ENCODE measurements around the gene ENTPD8.
"Not testable (repeated sequence)": the region's sequence is repeated elsewhere in the genome, so short reads cannot be mapped to it uniquely, and the experiment has no call there.

ENTPD8 gene

GRCh38 chr9:137410236-137410890 lies 30.8 kb downstream of the ENTPD8 start:
- DNase-seq = not testable (repeated sequence)

DNA sequence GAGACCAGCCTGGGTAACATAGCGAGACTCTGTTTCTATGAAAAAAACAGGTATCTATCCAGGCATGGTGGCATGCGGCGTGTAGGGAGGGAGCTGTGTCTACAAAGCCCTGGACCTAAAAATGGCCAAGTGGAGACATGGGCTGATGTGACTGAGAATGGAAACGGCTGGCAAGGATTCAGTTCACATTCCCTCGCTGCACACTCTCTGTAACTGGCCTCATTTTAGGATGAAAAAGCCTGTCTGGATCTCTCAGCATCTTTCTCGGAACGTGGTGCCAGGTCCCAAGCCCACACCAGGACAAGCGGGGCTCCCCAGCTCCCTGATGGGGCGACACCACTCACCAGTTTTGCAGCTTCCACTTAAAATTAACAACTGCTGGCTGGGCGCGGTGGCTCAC lies 31.6 kb downstream of the ENTPD8 start:
- no peak for DNase-seq

DNA sequence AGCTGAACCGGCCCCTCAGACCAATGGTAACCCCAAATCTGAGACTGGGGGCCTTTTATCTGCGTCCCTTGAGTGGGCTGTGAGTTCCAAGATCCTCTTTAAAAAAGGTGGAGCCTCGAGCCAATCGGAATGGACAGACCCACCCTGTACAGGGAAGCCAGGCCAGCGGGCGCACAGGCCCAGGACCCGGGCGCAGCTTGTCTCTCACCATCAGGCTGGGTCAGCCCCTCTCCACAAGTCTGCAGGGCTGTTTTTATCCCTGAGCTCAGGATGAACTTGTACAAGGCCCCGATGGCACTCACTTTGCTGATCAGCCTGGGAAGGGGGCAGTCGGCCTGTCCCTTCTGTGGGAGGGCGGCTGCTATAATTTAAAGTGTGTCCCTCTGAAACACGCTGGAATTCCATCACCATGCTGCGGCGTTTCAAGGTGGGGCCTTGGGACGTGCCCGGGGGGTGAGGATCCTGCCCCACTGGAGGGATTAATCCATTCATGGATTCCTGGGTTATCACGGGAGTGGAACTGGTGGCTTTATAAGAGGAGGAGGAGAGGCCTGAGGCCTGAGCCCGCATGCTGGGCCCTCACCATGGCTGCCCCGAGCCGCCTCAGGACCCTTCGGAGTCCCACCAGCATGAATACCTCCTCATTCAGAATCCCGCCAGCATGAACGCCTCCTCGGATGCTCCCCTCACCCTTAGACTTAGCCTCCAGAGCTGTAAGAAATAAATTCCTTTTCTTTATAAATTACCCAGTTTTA lies 32.3 kb downstream of the ENTPD8 start:
- DNase-seq = no peak

DNA sequence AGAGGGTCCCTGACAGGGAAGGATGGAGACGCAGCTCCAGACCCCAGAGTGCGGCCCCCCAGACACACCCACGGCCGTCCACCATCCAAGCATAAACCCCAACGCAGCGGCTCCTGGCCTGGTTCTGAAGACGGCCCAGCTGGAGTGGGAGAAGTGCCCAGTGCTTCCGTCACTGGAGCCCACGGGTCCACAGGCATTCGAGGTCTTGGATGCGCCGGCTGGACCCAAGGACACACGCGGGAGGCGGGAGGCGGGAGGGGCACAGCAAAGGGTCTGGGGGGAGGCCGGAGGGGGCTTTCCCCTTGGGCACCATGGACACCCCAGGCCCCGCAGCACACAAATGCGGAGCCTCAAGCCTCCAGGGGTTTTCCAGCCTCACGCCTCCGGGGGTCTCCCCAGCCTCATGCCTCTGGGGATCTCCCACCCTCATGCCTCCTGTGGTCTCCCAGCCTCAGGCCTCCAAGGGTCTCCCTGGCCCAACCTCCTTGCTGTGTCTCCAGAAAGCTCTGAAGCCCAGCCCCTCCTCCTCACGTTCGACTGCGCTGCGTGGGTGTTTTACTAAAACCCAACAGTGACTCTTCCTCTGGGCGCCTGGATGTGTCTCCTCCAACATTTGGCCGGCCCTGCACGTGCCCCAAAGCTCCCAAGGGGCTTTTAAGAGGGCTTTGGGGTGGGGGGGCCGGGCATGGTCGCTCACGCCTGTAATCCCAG lies 33.4 kb downstream of the ENTPD8 start:
- DNase-seq = no peak

GRCh38 chr9:137406876-137407589 lies 34.1 kb downstream of the ENTPD8 start:
- DNase-seq = no peak

DNA sequence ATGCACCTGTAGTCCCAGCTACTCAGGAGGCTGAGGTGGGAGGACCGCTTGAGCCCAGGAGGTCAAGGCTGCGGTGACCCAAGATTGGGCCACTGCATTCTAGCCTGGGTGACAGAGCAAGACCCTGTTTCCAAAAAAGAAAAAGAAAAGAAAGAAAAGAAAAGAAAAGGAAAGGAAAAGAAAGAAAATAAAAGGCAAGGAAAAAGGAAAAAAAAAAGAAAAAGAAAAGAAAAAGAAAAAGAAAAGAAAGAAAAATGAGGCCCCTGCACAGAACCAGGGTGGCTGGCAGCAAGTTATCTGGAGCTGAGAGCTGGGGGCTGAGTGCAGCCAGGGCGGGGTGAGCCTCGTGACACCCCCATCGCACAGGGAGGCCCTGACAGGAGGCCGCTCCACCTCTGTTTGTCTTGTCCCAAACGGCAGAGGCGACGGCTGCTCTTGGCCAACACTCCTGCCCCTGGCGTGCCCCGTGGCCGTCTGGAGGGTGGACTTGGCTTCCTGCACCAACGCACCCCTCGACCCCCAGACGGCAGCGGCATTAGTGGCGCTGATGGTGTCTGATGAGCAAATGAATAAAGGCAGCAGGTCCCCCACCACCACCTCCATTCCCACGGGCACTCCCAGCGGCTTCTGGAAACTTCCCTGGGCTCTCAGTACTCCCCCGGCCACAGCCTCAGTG lies 34.9 kb downstream of the ENTPD8 start:
- DNase-seq = no peak

GRCh38 chr9:137405677-137406081 lies 35.5 kb downstream of the ENTPD8 start:
- DNase-seq = no peak

DNA sequence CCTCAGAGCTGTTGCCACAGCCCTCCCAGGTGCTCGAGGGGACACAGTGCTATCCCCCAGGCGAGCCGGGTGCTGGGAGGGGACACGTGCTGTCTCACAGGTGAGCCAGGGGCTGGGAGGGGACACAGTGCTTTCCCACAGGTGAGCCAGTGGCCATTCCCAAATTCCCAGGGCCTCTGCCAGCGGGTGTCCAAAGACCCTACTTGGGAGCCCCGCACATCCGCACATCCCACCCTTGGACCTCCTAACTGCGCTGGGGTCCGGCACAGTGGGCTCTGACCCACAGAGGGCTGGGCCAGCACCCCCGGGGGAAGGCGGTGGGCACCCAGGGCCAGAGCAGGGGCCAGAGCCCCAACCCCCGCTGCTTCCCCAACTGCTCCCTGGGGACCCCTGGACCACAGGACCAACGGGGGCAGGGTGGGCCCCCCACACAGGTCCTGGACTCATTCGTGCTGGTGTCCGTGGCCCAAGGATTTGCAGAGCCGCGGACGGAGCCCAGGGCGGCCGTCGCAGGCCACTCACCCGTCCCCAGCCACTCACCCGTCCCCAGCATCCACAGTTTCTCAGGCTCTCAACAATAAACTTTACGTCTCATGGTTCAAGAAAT lies 36.1 kb downstream of the ENTPD8 start:
- no peak for DNase-seq

GRCh38 chr9:137403269-137403668 lies 37.9 kb downstream of the ENTPD8 start:
- no peak for DNase-seq

DNA sequence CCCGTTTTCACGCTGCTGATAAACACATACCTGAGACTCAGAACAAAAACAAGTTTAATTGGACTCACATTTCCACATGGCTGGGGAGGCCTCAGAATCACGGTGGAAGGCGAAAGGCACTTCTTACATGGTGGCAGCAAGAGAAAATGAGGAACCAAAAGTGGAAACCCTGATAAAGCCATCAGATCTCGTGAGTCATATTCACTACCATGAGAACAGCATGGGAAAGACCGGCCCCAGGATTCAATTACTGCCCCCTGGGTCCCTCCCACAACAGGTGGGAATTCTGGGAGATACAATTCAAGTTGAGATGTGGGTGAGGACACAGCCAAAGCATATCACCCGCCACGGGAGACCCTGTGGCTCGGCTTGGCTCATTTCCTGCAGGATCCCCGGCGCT lies 38.4 kb downstream of the ENTPD8 start:
- no peak for DNase-seq

DNA sequence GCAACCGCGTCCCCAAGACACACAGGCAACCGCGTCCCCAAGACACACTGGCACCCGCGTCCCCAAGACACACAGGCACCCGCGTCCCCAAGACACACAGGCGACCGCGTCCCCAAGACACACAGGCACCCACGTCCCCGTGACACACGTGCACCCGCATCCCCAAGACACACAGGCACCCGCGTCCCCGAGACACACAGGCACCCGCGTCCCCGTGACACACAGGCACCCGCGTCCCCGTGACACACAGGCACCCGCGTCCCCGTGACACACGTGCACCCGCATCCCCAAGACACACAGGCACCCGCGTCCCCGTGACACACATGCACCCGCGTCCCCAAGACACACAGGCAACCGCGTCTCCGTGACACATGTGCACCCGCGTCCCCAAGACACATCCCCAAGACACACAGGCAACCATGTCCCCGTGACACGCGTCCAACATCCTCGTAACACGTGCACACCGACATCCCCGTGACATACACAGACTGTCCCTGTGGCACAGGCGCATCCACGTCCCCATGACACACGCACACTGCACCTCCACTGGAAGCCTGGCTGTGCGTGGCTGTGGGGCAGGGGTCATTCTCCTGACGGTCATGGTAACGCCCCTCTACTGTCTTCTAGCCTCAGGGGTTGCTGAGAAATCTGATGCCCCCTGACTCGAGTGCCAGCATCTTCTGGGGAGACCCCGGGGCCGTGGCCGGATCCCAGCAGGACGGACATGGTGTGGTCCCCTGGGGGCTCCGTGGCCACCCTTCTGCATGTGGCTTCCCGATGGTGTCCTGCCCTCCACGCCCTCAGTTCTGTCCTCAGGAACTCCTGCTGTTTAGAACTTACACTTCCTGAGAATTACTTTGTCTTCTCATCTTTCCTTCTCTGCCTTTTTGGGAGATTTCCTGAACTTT lies 42.3 kb downstream of the ENTPD8 start:
- no peak for DNase-seq

DNA sequence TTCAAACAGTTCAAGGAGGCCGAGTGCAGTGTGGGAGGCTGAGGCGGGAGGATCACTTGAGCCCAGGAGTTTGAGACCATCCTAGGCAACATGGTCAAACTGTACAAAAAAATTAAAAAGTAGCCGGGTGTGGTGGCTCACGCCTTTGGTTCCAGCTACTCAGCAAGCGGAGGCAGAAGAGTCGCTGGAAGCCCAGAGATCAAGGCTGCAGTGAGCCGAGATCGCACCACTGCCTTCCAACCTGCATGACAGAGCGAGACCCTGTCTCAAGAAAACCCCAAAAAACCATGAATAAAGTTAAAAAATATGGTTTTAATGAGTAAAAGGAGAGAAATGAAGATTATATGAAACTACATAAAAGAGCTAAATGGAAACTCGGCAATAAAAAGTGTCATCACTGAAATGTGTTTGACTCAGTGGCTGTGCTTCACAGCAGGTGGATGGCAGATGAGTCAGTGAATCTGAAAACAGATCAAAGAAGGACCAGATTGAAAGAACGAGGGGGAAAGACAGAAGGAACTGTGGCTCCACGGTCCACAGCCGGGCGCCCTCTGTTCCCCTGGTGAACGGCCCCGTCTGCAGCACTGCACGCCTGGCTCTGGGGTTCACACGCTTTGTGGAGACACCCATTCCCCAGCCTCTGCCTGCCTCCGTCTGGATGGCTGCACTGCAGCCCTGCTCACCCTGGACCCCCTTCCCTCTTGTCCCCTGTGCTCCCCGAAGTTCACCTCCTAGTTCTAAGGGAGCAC lies 43.3 kb downstream of the ENTPD8 start:
- DNase-seq = no peak

- DNase-seq = no peak
Observed at GRCh38 chr9:137396634-137397367, 44.4 kb downstream of the ENTPD8 start.

DNA sequence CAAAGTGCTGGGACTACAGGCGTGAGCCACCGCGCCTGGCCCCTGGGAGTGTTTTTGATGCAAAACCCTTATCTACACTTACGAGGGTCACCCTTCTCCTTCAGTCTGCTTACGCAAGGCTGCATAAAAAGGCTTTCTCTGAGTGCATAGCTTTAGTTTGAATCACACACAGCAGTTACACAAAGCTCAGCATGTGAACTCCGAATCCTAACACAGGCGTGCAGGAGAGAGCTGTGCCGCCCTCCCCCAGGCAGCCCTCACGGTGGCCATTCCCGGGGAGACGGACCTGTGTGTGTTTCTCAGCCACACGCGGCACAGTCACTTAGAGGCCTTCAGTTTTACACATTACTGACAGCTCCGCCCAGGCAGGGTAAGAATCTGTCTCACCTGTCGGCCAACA lies 44.9 kb downstream of the ENTPD8 start:
- DNase-seq = no peak

- no peak for DNase-seq
Observed at GRCh38 chr9:137395666-137396010, 45.5 kb downstream of the ENTPD8 start.

GRCh38 chr9:137394866-137395665 lies 46.1 kb downstream of the ENTPD8 start:
- DNase-seq = no peak

GRCh38 chr9:137393176-137394150 lies 47.7 kb downstream of the ENTPD8 start:
- no peak for DNase-seq
